NCI-H774 (cell line): Measurements from ENCODE around the gene INTS4.
A peak's percentile ranks its signal among the peaks of the same experiment; 100 is the strongest.
"Not testable (repeated sequence)": the region's sequence is repeated elsewhere in the genome, so short reads cannot be mapped to it uniquely, and the experiment has no call there.

Source experiments
- DNase-seq: peaks from one replicate; lab custom pipeline; 2025; lab: John Stamatoyannopoulos, UW

The INTS4 gene

DNA sequence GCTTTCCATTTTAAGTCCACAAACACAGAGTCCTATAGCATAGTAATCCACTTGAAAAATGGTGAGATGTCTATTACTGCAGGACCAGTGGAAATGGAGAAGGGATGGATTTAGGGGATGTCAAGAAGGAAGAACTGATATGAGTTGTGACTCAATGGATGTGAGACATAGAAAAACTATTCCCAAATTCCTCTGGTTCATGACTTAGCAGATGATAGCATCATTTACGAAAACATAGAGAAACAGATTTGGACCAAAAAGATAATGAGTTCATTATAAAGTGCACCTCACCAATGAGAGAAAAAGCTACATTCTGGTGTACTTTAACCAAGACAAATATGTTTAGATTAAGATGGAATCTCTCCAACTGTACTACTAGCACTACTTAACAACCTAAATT, 51.2 kb downstream of the INTS4 start:
- DNase-seq: not testable (repeated sequence)

DNA sequence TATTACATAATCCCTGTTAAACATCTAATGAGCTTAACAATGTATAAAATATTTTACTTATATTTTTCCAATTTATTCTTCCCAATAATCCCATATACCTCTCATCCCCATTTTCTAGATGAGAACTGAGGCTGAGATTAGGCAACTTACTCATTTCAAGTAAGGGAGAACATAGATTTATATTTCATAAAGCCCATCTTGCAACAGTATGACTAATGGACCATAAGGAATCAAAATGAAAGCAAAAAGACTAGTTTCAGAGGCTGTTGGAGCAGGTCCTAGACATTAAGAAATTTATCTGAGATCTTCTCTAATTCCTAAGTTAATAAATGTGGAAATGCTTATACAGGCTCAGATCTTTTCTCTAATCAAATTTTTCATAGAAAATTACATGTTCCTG, 52.0 kb downstream of the INTS4 start:
- DNase-seq: not testable (repeated sequence)

DNA sequence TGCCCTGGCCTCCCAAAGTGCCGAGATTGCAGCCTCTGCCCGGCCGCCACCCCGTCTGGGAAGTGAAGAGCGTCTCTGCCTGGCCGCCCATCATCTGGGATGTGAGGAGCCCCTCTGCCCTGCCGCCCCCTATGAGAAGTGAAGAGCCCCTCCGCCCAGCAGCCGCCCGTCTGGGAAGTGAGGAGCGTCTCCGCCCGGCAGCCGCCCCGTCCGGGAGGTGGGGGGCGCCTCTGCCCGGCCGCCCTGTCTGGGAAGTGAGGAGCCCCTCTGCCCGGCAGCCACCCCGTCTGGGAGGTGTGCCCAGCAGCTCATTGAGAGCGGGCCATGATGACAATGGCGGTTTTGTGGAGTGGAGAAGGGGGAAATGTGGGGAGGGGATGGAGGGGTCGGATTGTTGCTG, 60.9 kb downstream of the INTS4 start:
- DNase-seq: not testable (repeated sequence)

DNA sequence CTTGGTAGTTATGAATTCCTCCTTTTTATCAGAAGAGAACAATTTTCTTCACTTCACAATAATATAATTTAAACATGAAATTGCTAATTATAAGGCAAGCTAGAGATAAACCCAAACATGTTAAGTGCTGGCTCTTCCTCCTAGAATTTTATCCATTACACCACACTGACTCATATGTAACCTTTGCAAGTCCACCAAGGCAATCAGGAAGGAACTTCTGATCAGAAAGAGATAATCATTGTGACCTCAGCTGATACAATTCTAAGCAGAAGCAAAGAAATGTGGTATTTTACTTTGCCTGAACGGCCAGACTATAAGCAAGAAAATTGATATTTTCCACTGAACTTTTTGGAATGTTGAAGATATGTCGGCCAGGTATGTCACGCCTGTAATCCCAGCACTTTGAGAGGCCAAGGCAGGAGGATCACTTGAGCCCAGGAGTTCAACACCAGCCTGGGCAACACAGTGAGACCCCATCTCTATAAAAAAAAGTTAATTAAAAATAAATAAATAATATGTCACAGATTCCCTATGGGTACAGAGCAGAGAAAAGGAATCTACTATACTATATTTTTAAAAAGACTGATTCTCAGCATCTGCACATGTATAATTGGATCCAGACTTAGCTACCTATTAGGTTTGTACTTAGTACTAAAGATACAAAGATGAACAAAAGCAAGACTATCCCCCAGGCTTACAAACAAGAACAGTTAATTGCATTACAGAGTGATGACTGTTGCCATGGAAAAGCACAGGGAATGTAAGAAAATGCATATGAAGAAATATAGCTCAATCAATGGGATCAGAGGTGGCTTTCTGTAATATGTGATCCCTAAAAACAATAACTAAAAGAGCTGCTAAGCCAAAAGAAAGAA, 63.9 kb downstream of the INTS4 start:
- DNase-seq: not testable (repeated sequence)

DNA sequence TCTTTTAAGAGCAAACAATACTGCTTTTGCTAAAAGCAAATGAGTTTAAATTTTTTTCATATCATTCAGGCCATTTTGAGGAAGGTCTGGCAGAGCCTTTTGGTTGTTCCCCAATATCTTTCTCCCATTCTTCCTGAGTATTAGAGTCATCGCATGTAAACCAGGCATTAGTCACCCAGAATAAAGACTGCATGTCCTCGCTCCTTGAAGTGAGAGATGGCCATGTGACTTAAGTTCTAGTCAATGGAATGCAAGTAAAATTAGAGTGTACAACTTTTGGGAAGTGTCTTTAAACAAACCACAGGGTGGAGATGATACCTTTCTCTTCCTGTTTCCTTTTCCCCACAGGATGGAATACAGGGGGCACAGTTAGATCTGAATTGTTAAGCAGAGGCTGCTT, 76.8 kb downstream of the INTS4 start:
- not testable (repeated sequence) for DNase-seq

DNA sequence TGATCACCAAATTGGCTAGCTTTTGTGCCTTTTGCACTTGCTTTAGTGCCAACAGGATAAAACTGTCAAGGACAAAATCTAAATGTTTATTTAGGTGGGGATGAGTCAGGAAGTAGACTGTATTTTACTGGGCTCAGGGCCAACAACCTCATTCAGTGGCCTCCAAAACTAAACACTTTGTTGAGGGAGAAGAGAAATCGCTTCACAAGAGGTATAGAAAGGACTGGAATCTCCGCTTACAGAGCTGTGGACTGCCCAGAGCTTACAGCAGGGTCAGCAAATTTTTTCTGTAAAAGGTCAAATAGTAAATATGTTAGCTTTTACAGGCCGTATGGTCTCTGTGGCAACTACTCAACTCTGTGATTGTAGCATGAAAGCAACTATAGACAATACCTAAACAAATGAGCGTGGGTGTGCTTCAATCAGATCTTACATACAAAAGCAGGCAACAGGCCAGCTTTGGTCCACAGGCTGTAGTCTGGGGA, 80.1 kb downstream of the INTS4 start:
- DNase-seq: peak; percentile 66

DNA sequence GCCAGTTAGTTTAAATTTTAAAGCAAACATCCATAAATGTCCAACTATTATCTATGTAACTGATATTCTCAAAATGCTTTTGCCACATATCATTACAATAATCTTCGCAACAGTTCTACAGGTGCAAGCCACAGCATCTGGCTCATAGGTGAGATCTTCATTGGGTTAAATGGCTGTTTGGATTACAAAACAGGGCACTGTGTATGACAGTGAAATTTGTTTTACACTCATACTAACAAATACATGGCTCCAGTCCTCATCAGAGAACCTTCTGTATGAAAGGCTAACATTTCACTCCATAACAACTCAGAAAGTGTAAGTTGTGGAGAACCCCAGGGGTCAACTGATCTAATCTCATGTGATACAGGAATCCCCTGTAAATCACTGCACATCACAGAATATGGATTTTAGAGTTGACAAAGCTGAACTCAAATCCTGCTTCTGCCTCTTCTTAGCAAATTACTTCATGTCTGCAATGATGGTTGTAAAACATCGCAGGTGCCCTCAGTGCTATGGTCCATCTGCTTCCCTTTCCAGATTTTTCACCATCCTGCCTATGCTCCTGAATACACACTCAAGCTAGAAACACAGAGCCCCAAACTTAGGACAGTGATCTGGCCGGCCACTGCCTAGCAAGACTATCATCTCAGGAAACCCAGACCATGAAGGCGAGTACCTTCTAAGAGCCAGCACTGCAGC, 80.7 kb downstream of the INTS4 start:
- DNase-seq: not testable (repeated sequence)

DNA sequence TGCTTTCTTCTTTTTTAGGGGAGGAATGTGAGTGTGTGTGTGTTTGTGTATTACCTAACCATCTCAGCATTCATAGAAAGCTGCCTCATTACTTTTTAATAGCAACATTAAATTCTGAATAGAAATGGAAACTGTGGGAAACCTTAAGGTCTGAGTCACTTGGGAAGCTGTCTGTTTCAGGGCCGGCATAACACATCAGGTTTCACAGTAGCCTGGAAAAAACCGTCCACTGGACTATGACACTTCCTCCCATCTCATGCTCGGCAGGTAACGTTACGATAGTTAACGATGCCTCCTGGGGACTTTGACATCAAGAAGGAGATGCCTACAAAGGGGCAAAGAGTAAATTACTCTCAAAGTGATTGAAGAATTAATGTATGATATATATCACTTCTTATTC, 83.6 kb downstream of the INTS4 start:
- not testable (repeated sequence) for DNase-seq

DNA sequence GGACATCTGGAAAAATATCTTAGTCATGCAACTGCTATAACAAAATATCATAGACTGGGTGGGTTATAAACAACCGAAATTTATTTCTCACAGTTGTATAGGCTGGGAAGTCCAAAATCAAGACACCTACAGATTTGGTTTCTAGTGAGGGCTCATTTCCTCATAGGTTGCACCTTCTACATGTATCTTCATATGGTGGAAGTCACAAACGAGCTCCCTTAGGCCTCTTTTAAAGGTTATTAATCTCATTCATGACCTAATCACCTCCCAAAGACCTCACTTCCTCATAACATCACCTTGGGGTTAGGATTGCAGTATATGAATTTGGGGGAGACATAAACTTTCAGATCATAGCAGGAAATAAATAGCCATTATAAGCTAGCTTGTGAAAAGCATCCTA, 85.2 kb downstream of the INTS4 start:
- no peak for DNase-seq

DNA sequence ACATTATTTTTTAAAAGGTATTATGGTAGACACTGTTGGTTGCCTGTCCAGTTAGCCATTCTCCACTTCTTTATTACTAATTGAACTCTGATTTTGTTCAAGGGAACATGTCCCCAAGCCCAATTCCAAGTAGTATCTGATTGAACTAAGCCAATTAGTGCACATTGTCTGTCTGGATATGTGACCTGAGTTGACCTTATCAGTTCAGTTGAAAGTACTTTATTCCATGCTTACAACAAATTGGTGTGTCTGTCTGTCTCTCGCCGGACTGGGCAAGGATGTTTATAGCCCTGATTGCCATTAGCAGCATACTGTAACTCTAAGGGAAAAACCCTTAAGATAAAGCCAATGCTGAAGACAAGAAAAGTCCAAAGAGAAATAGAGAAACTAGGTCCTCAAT, 85.6 kb downstream of the INTS4 start:
- DNase-seq: no peak

DNA sequence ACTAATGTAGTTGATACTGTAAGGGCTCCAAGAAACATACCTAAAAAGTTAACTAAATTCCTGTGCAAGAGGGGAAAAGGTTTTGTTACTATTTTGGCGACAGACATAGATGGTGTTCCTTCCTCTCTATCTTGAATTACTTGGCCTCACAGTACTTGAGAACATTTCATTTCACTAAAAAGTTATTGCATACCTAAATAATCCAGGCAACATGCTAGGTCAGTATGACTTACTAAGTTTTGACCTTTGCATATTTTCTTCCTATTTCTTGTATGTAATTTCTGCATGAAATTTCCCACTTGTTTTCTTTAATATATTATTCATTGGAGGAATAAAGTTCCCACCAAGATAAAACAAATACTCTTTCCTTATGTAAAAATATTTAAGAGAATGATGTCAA, 99.5 kb downstream of the INTS4 start:
- DNase-seq: not testable (repeated sequence)

DNA sequence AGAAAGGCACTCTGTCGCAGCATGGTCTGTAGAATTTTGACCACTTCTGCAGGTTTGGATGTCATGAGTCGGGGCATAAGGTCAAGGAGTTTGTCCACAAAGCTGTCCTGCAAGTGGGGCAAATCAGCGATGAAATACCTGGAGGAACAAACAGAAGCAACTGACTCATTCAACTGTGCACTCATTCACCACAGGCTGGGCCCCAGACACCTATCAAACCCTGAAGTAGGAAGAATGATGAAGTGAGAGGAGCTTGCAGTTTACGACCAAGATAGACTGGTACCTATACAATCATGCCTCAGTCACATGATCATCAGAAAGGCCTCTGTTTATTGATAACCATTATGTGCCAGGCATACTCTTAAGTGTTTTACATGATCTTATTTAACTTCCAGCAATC, 102.8 kb downstream of the INTS4 start:
- not testable (repeated sequence) for DNase-seq

DNA sequence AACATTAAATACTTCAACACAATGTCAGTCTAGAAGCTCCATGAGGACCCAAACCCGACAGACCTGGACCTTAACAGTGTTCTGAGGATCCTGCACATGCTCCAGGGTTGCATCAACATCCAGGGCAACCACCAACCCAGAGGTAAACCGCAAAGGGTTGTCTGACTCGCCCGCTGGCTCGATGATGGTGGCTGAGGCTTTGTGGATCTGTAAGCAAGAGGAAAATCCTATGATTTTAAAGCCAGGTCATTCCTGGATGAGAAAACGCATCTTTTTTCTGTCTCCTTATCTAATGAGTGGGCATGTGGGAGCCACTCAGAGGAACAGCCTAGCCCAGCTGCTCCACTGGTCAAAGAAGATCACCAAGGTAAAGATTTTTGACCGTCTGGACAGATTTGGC, 103.2 kb downstream of the INTS4 start:
- DNase-seq: not testable (repeated sequence)

DNA sequence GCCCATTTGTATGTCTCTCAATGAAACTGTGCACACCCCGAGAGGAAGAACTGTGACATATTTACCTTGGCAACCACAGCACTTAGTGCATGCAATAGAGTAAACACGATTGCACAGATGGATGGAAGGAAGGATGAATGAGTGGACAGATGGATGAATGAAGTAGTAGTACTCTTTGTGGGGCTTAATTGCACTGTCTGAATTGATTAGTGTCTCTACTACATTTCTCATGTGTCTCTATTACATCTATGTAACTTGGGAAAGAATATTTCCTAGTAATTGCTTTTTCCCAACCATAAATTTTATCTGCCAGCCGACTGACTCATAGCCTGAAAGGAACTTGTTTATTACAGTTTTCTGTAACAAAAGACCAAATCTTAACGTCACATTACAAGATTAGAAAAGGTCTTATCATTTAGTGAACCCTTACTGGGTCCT, 103.8 kb downstream of the INTS4 start:
- DNase-seq: peak; percentile 63

DNA sequence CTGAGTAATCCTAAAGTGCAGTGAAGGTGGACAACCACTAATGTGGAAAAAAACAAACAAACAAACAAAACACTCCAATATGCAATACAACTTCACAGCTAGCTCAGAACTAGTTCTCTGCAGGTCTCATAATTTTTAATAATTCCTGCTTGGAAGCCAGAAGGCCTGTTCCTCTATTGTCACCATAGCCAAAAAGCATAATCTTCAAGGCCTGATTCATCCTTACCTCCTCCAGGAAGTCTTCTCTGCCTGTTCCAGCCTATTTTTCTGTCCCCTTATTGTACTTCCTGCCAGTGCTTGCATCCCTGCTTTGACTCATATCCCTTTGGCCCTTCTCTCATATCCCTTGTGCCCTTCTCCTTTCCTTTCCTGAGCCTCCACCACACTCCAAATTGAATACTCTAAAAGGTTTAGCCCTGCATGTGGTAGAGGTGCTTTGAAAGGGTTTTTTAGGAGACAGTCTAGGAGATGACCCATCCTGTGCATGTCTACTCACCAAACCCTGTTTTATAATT, 104.3 kb downstream of the INTS4 start:
- not testable (repeated sequence) for DNase-seq

DNA sequence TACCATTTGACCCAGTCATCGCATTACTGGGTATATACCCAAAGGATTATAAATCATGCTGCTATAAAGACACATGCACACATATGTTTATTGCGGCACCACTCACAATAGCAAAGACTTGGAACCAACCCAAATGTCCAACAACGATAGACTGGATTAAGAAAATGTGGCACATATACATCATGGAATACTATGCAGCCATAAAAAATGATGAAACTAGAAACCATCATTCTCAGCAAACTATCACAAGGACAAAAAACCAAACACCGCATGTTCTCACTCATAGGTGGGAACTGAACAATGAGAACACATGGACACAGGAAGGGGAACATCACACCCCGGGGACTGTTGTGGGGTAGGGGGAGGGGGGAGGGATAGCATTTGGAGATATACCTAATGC, 105.4 kb downstream of the INTS4 start:
- not testable (repeated sequence) for DNase-seq

DNA sequence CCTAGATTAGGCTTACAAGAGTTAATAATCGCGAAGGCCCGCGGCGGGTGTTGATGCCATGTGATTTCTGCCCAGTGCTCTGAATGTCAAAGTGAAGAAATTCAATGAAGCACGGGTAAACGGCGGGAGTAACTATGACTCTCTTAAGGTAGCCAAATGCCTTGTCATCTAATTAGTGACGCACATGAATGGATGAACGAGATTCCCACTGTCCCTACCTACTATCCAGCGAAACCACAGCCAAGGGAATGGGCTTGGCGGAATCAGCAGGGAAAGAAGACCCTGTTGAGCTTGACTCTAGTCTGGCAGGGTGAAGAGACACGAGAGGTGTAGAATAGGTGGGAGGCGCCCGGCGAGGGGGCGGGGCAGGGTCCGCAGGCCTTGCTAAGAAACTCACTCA, 108.1 kb downstream of the INTS4 start:
- DNase-seq: no peak

DNA sequence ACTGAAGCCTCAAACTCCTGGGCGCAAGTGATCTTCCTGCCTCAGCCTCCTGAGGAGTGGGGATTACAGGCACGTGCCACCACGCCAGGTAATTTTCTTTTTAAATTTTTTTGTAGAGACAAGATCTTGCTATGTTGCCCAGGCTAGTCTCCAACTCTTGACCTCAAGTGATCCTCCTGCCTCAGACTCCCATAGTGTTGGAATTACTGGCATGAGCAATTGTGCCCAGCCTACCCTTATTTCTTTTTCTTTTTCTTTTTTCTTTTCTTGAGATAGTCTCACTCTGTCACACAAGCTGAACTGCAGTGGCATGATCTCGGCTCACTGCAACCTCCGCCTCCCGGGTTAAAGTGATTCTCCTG, 109.7 kb downstream of the INTS4 start:
- no peak for DNase-seq

DNA sequence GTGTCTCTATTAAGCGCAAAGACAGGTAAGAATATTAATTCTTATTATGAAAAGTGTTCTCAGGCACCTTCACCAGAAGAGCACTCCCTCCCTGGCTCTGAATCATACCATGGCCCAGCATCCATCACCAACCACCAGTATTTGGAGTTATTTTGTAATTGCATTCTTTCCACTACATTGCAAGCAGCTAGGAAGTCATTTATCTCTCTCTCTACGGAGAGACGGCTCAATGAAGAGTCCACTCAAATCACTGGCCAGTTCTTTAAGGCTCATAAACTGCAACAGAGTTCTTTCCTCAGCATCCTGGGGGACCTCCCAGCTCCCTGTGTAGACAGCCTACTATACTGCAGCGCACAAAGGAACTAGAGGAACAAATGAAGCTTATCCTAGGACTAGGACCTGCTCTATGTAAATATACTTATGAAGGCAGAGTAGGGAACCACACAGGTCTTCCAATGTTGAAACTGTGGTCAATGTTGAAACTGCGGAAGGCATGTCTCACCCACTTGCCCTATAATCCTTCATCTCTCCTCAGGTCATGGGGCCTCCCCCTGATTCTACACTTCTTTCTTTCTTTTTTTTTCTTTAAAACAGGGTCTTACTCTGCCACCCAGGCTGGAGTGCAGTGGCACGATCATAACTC, 110.2 kb downstream of the INTS4 start:
- no peak for DNase-seq

DNA sequence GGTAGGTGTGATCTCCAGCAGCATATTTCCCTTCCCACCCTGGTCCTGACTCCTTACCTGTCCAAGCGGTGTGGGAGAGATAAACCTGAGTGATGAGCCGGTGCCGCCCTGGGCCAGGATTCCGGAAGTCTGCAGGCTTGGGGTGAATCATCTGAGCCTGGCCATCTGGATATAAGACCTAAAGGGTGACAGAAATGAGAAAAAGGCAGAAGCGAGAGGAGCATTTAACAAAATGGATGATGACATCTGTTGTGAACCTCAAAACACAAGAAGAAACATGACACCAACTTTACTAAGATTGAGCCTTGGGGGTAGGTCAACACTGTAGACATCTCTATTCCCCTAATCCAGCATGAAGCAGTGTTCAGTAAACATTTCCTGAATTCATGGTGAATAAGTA, 110.7 kb downstream of the INTS4 start:
- no peak for DNase-seq

DNA sequence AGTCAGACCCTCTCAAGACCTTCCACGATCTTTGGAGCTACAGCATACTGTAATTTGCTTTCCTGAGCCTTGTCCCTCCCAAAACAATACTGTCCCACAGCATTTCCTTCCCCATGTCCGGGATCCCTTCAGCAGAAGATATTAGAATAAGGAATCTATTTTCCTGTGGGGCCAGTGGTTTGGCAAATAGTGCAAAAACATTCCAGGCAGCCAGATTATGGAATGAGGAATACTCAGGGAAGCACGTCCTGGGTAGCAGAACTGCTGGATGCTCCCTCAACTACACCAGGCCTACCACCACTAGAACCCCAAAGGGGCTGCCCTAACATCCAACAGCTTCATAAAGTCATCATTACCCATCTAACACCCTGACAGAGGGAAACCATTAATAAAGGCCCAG, 112.1 kb downstream of the INTS4 start:
- DNase-seq: no peak

DNA sequence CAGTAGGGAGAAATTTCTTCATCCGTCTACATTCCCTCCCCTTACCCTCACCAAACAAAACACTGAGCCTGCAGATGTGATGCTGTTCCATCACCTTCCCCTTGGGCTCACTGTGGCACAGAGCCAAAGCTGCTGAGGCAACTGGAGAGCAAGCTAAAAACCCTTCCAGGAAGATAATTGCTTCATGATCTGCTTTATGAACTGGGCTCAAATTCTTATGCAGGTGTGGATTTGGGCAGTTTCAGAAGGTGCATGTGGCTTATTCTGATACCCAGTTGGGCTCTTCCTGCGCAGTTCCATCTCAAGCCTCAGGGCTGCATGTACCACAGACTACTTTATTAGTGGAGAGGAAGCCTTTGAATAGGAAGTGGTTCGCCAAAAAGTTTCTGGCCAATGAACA, 115.2 kb downstream of the INTS4 start:
- DNase-seq: no peak
